H1 (cell line): ENCODE data around the gene B3GAT1. TPM values are rescaled to one million over a fixed set of nuclear protein-coding genes. Genes with fewer than 3 reads are reported as not detected.

Experiments used
- CTCF ChIA-PET: fragments of 300-600 bp; sonication (Branson Sonifier 250); formaldehyde crosslinking; loops from one replicate; lab custom pipeline; 2021; ENCODE audit not compliant: partially characterized antibody; lab: Charles Lee
- POLR2A ChIA-PET: fragments of 300-600 bp; sonication (Branson Sonifier 250); formaldehyde crosslinking; loops from one replicate; lab custom pipeline; 2021; ENCODE audit warnings: inconsistent platforms; ENCODE audit not compliant: partially characterized antibody; lab: Charles Lee
- DNase-seq, 2 experiments: peaks; one replicate each; pipeline versions ENCODE4 v3.0.0 to v3.0.0-alpha.2; 2010 to 2022; ENCODE audit warnings: low spot score in 2 of 2, low read depth in 1 of 2, mixed read lengths in 1 of 2
- FAIRE-seq: peaks from 2 replicates; lab custom pipeline; 2011; peaks lifted over from hg19 to GRCh38; lab: Jason Lieb, UNC
- H2AFZ ChIP-seq: 2 replicates; pipeline ENCODE4 v1.8.1; 2012; ENCODE audit warnings: low read length, inconsistent platforms
- H2AK5ac ChIP-seq: 2 replicates; pipeline ENCODE4 v1.6.1; 2013; ENCODE audit warnings: low read depth, low read length
- H2BK120ac ChIP-seq: replicated peaks from 2 replicates; pipeline ENCODE3; 2013; ENCODE audit warnings: low read depth, low read length, inconsistent platforms
- H2BK12ac ChIP-seq: 2 replicates; pipeline ENCODE4 v1.6.1; 2013; ENCODE audit warnings: low read depth, low read length
- H2BK15ac ChIP-seq: 2 replicates; pipeline ENCODE4 v1.6.1; 2013; ENCODE audit warnings: low read length
- H2BK20ac ChIP-seq: 2 replicates; pipeline ENCODE4 v1.6.1; 2013; ENCODE audit warnings: low read length
- H2BK5ac ChIP-seq: 2 replicates; pipeline ENCODE4 v1.6.1; 2013; ENCODE audit warnings: low read depth, low read length
- H3K14ac ChIP-seq: 2 replicates; pipeline ENCODE4 v1.6.1; 2013; ENCODE audit warnings: inconsistent platforms; ENCODE audit not compliant: insufficient read length
- H3K18ac ChIP-seq: 2 replicates; pipeline ENCODE4 v1.6.1; 2013; ENCODE audit warnings: low read length; ENCODE audit errors: extremely low read depth
- H3K23ac ChIP-seq: 2 replicates; pipeline ENCODE4 v1.6.1; 2013; ENCODE audit warnings: inconsistent platforms; ENCODE audit not compliant: insufficient read length
- H3K23me2 ChIP-seq: 2 replicates; pipeline ENCODE4 v1.6.1; 2013; ENCODE audit warnings: low read depth, low read length
- H3K27ac ChIP-seq: 2 replicates; pipeline ENCODE4 v1.6.1; 2011; ENCODE audit warnings: low read depth, low read length, inconsistent platforms
- H3K27me3 ChIP-seq, 4 experiments: replicated peaks in 1 of 4; 1 replicate in 1 of 4; 2 replicates in 3 of 4; pipeline versions ENCODE4 v1.6.1 to v1.8.1; 2011 to 2013; ENCODE audit warnings: low read length in 3 of 4, mild to moderate bottlenecking in 3 of 4, inconsistent platforms in 2 of 4, mixed read lengths in 2 of 4, moderate library complexity in 1 of 4; ENCODE audit not compliant: control insufficient read depth in 3 of 4, insufficient read depth in 3 of 4; ENCODE audit errors: extremely low read depth in 1 of 4
- H3K36me3 ChIP-seq, 4 experiments: 2 replicates each; pipeline versions ENCODE4 v1.6.1 to v1.8.1; 2011 to 2013; ENCODE audit warnings: mild to moderate bottlenecking in 4 of 4, low read length in 3 of 4, moderate library complexity in 2 of 4, control low read depth in 1 of 4, inconsistent platforms in 1 of 4; ENCODE audit not compliant: insufficient read depth in 4 of 4, control insufficient read depth in 2 of 4
- H3K4ac ChIP-seq: replicated peaks from 2 replicates; pipeline ENCODE3; 2013; ENCODE audit warnings: low read length, low read depth, mixed read lengths, inconsistent platforms; ENCODE audit not compliant: insufficient read length
- H3K4me1 ChIP-seq, 4 experiments: replicated peaks in 1 of 4; 1 replicate in 1 of 4; 2 replicates in 3 of 4; pipeline versions ENCODE4 v1.6.1 to v1.8.1; 2011 to 2013; ENCODE audit warnings: low read length in 3 of 4, inconsistent platforms in 2 of 4, mixed read lengths in 1 of 4; ENCODE audit not compliant: insufficient read depth in 4 of 4, control insufficient read depth in 3 of 4
- H3K4me2 ChIP-seq, 2 experiments: 2 replicates each; pipeline versions ENCODE4 v1.6.1 to v1.8.1; 2011 to 2013; ENCODE audit warnings: low read depth in 2 of 2, low read length in 2 of 2, control low read depth in 1 of 2, inconsistent platforms in 1 of 2, mild to moderate bottlenecking in 1 of 2; ENCODE audit not compliant: insufficient read depth in 1 of 2
- H3K4me3 ChIP-seq, 4 experiments: fragments of 200-600, 300-600 bp in 1 of 4; sonication (generic), shearing (Covaris generic), sonication (Bioruptor Twin) in 1 of 4; 2 replicates each; pipeline versions ENCODE4 v1.5.1 to v1.8.1; 2011 to 2016; ENCODE audit warnings: low read length in 4 of 4, low read depth in 3 of 4, control low read depth in 2 of 4, inconsistent platforms in 2 of 4, mild to moderate bottlenecking in 2 of 4, mixed read lengths in 1 of 4, moderate library complexity in 1 of 4; ENCODE audit not compliant: insufficient read depth in 2 of 4; ENCODE audit errors: extremely low read depth in 1 of 4
- H3K56ac ChIP-seq: replicated peaks from 2 replicates; pipeline ENCODE3; 2013; ENCODE audit warnings: low read depth, mild to moderate bottlenecking, mixed read lengths, low read length, inconsistent platforms; ENCODE audit not compliant: insufficient read length
- H3K79me1 ChIP-seq: 2 replicates; pipeline ENCODE4 v1.6.1; 2013; ENCODE audit warnings: low read depth, low read length, control low read depth
- H3K79me2 ChIP-seq, 2 experiments: 2 replicates each; pipeline versions ENCODE4 v1.6.1 to v1.8.1; 2012 to 2013; ENCODE audit warnings: low read length in 2 of 2, mild to moderate bottlenecking in 2 of 2, inconsistent platforms in 1 of 2; ENCODE audit not compliant: insufficient read depth in 2 of 2, control insufficient read depth in 1 of 2
- H3K9ac ChIP-seq, 4 experiments: replicated peaks in 1 of 4; 1 replicate in 1 of 4; 2 replicates in 3 of 4; pipeline versions ENCODE4 v1.6.1 to v1.8.1; 2011 to 2013; ENCODE audit warnings: low read depth in 3 of 4, low read length in 3 of 4, control low read depth in 2 of 4, mild to moderate bottlenecking in 2 of 4, moderate library complexity in 2 of 4, inconsistent platforms in 1 of 4; ENCODE audit errors: extremely low read depth in 1 of 4
- H3K9me3 ChIP-seq, 2 experiments: 2 replicates each; pipeline versions ENCODE4 v1.6.1 to v1.8.1; 2012 to 2013; ENCODE audit warnings: mild to moderate bottlenecking in 2 of 2, moderate library complexity in 2 of 2, control low read depth in 1 of 2, inconsistent platforms in 1 of 2, low read depth in 1 of 2, low read length in 1 of 2, mixed read lengths in 1 of 2; ENCODE audit not compliant: insufficient read depth in 2 of 2
- H4K20me1 ChIP-seq, 2 experiments: replicated peaks in 1 of 2; 2 replicates each; pipeline versions ENCODE3 to v1.8.1; 2011 to 2013; ENCODE audit warnings: inconsistent platforms in 2 of 2, low read length in 2 of 2, mild to moderate bottlenecking in 1 of 2; ENCODE audit not compliant: insufficient read depth in 2 of 2, control insufficient read depth in 1 of 2
- H4K5ac ChIP-seq: 2 replicates; pipeline ENCODE4 v1.6.1; 2013; ENCODE audit warnings: low read length, low read depth, mixed read lengths, inconsistent platforms; ENCODE audit not compliant: insufficient read length
- H4K8ac ChIP-seq: 2 replicates; pipeline ENCODE4 v1.8.0; 2013; ENCODE audit warnings: mild to moderate bottlenecking, moderate library complexity, low read length, inconsistent platforms; ENCODE audit not compliant: insufficient read depth; ENCODE audit errors: extremely low read depth
- H4K91ac ChIP-seq: replicated peaks from 2 replicates; pipeline ENCODE3; 2013; ENCODE audit warnings: low read length, mixed read lengths, inconsistent platforms; ENCODE audit not compliant: insufficient read length
- ATF2 ChIP-seq: IDR thresholded peaks from 2 replicates; pipeline ENCODE4 v1.6.1; 2012; ENCODE audit warnings: low read length, inconsistent platforms
- CHD1 ChIP-seq: IDR thresholded peaks from 2 replicates; pipeline ENCODE4 v1.6.1; 2012; ENCODE audit warnings: low read depth, low read length, improper control_type of control experiment
- CTBP2 ChIP-seq: IDR thresholded peaks from 2 replicates; pipeline ENCODE4 v1.7.0; 2011; ENCODE audit warnings: borderline replicate concordance, mild to moderate bottlenecking, moderate library complexity, mixed read lengths, low read length; ENCODE audit not compliant: insufficient read depth, insufficient read length
- JUN ChIP-seq: IDR thresholded peaks from 2 replicates; pipeline ENCODE4 v1.6.1; 2011; ENCODE audit warnings: low read depth, mild to moderate bottlenecking, improper control_type of control experiment, low read length
- MAX ChIP-seq: IDR thresholded peaks from 2 replicates; pipeline ENCODE4 v1.6.1; 2012; ENCODE audit warnings: inconsistent platforms
- RNF2 ChIP-seq: fragments of 200-900, 300-1000 bp; sonication (generic); IDR thresholded peaks from 2 replicates; pipeline ENCODE4 v1.7.1; 2016; ENCODE audit warnings: borderline replicate concordance, low read depth, mild to moderate bottlenecking, antibody characterized with exemption, low read length; ENCODE audit not compliant: poor library complexity, severe bottlenecking; ENCODE audit errors: missing control alignments
- SIRT6 ChIP-seq: IDR thresholded peaks from one replicate; pipeline ENCODE4 v1.7.1; 2012; ENCODE audit warnings: low read length, inconsistent platforms
- SP1 ChIP-seq: IDR thresholded peaks from 2 replicates; pipeline ENCODE4 v1.6.1; 2011; ENCODE audit warnings: low read depth, low read length
- TAF7 ChIP-seq: optimal IDR thresholded peaks from 2 replicates; pipeline ENCODE3; 2011; ENCODE audit warnings: low read depth, mild to moderate bottlenecking, inconsistent platforms, low read length, moderate library complexity, borderline replicate concordance
- USF2 ChIP-seq: IDR thresholded peaks from 2 replicates; pipeline ENCODE4 v1.6.1; 2011; ENCODE audit warnings: low read length, improper control_type of control experiment
- WGBS, 2 experiments: shearing (Covaris generic) in 1 of 2; methylation state at CpG; one replicate each; pipeline versions ENCODE4 v1.1.6 to v1.1.7; 2013 to 2015; ENCODE audit warnings: low lambda C conversion rate in 2 of 2, mixed read lengths in 2 of 2, inconsistent platforms in 1 of 2, low coverage in 1 of 2, missing lambda C conversion rate in 1 of 2; ENCODE audit not compliant: insufficient replicate concordance in 2 of 2, insufficient coverage in 1 of 2, insufficient read length in 1 of 2; ENCODE audit errors: extremely low coverage in 1 of 2, missing lambda C conversion rate in 1 of 2; 5-methylcytosine and 5-hydroxymethylcytosine counted together
- polyA plus RNA-seq, 7 experiments: library from polyadenylated mRNA; depleted of rRNA in 3 of 7; stranded (reverse) in 5 of 7; unstranded in 2 of 7; fragments of >200 nt in 5 of 7; fragments of 200-250 nt in 2 of 7; gene quantifications; 1 replicate in 5 of 7; 2 replicates in 1 of 7; 4 replicates in 1 of 7; pipeline versions ENCODE4 v1.2.1 to v1.2.3, GENCODE V29; 2011 to 2013; ENCODE audit warnings: missing spikeins in 2 of 7, mixed read lengths in 2 of 7
- total RNA-seq: library from RNA; stranded (reverse); fragmentation: NEBNext Ultra II Directional; extraction: Animal tissue kit (Norgen Biotek cat#: 25700); gene quantifications from 2 replicates; pipeline ENCODE4 v1.2.1, GENCODE V29; 2021

B3GAT1 gene
- total and polyA plus RNA-seq, 2 of the 8 experiments (the other 6 are each of a cell fraction or from before 2014, with no cell fraction given), result 19.7 to 32.4 TPM

- Histone ChIP-seq H3K9ac (no peak overlapping the region), H2BK15ac (no peak overlapping the region), H2AK5ac (no peak overlapping the region), H2BK120ac (no peak overlapping the region), H3K23me2 (no peaks in the 10 kb centered on the region), H3K4me3 (no peak overlapping the region), H2BK12ac (no peak overlapping the region), H4K91ac (no peak overlapping the region), H3K36me3 (no peaks in the 10 kb centered on the region), H3K56ac (no peak overlapping the region), H2AFZ (no peak overlapping the region), H3K4me2 (no peak overlapping the region), H3K14ac (no peak overlapping the region), H4K5ac (no peak overlapping the region), H3K79me1 (no peaks in the 10 kb centered on the region), H3K18ac (no peak overlapping the region), H2BK5ac (peak overlapping the region; percentile 3; the same call in 1 of the 2 replicates), H3K23ac (no peak overlapping the region), H4K20me1 (no peaks in the 10 kb centered on the region), H3K27ac (no peak overlapping the region), H3K4ac (no peak overlapping the region), H3K79me2 (no peaks in the 10 kb centered on the region), H3K9me3 (no peaks in the 10 kb centered on the region), H3K27me3 (no peaks in the 10 kb centered on the region; a peak in 1 of 7 replicates), H2BK20ac (no peak overlapping the region), H4K8ac (no peak overlapping the region), H3K4me1 (peaks cover 0 to 3% (median 1%) of the 10 kb centered on the region in 4 experiments; a peak in 3 of 7 replicates)
- FAIRE-seq, result no peak
- DNase-seq, result no peak
- CTCF ChIA-PET, result interaction anchor here (1.3 kb wide), 1 partner anchor 9 kb away, joined by 6 read pairs; no protein-coding TSS in a partner anchor
- POLR2A ChIA-PET, result no interaction called here
- TF ChIP-seq USF2, result no peak
- TF ChIP-seq SIRT6, result no peak
- no peak for TF ChIP-seq CTBP2
- no peak for TF ChIP-seq SP1
- TF ChIP-seq JUN, result no peak
- no peak for TF ChIP-seq RNF2
- no peak for TF ChIP-seq TAF7
- TF ChIP-seq MAX, result no peak
- TF ChIP-seq CHD1, result no peak
- no peak for TF ChIP-seq ATF2
- 94% methylated on average over 9 of the region's 9 CpGs; no CpG with 5 or more reads in 1 of the 2 experiments for WGBS, 2 experiments
Measured at GRCh38 chr11:134350381-134350780, 61.7 kb downstream of the B3GAT1 start.
